ENCODE measurements around the gene TOX2.

DNA sequence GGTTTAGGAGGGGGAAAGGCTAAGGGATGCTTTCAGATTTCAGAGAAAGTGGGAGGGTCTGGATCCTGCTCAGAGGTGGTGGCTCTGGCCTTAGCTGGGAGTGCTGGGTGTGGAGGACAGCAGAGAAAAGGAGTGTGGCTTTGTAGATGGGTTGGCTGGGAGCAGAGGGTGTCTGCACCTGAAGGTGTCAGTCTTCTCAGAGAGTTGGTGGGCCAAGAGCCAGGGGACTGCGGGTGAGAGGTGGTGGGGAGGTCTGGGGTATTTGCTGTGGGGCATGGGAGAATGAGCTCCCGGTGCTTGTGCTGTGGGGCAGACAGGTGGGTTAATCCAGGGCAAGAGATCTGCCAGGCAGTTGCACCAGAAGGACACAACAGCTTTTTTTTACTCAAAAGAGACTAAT, 67.4 kb downstream of the TOX2 start:
- TF ChIP-seq, protein P1, sequence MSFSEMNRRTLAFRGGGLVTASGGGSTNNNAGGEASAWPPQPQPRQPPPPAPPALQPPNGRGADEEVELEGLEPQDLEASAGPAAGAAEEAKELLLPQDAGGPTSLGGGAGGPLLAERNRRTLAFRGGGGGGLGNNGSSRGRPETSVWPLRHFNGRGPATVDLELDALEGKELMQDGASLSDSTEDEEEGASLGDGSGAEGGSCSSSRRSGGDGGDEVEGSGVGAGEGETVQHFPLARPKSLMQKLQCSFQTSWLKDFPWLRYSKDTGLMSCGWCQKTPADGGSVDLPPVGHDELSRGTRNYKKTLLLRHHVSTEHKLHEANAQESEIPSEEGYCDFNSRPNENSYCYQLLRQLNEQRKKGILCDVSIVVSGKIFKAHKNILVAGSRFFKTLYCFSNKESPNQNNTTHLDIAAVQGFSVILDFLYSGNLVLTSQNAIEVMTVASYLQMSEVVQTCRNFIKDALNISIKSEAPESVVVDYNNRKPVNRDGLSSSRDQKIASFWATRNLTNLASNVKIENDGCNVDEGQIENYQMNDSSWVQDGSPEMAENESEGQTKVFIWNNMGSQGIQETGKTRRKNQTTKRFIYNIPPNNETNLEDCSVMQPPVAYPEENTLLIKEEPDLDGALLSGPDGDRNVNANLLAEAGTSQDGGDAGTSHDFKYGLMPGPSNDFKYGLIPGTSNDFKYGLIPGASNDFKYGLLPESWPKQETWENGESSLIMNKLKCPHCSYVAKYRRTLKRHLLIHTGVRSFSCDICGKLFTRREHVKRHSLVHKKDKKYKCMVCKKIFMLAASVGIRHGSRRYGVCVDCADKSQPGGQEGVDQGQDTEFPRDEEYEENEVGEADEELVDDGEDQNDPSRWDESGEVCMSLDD (tag by site-specific recombination; IDR thresholded peaks at IDR 0.05), result no peak
- TF ChIP-seq YY2 (tag by site-specific recombination; IDR thresholded peaks at IDR 0.05) (no peak), CTCF (tag by site-specific recombination; IDR thresholded peaks at IDR 0.05) (no peak), ZSCAN30 (tag by site-specific recombination; IDR thresholded peaks at IDR 0.05) (no peak), ZNF174 (tag by site-specific recombination; IDR thresholded peaks at IDR 0.05) (no peak), TCF7L2 (IDR thresholded peaks at IDR 0.05; ENCODE audit: borderline replicate concordance, low read depth, low read length) (no peak)

Data from HEK293 (cell line).